Endothelial cell of umbilical vein (primary cell): Measurements from ENCODE around the gene TTC17.

Source experiments
- CTCF ChIP-seq, 2 donors: IDR thresholded peaks; 1 replicate in 1 of 2; 2 replicates in 1 of 2; pipeline ENCODE4 v1.5.1; 2011; ENCODE audit warnings: low read length in 2 of 2, mild to moderate bottlenecking in 2 of 2, moderate library complexity in 2 of 2, control low read depth in 1 of 2, inconsistent platforms in 1 of 2, low read depth in 1 of 2; ENCODE audit not compliant: insufficient read depth in 1 of 2; ENCODE audit errors: extremely low read depth in 1 of 2
- EZH2 ChIP-seq: IDR thresholded peaks from 2 replicates; pipeline ENCODE4 v1.6.1; 2012; ENCODE audit warnings: borderline replicate concordance, low read depth, mild to moderate bottlenecking, moderate library complexity, low read length, inconsistent platforms; ENCODE audit not compliant: severe bottlenecking
- FOS ChIP-seq: IDR thresholded peaks from 2 replicates; pipeline ENCODE4 v1.6.1; 2011; ENCODE audit warnings: mild to moderate bottlenecking, low read length, moderate library complexity, borderline replicate concordance; ENCODE audit not compliant: insufficient read depth
- GATA2 ChIP-seq: IDR thresholded peaks from 2 replicates; pipeline ENCODE4 v1.7.0; 2011; ENCODE audit warnings: low read depth, mild to moderate bottlenecking, moderate library complexity, mixed read lengths, low read length; ENCODE audit not compliant: insufficient read length, insufficient read depth
- JUN ChIP-seq: IDR thresholded peaks from 2 replicates; pipeline ENCODE4 v1.6.1; 2011; ENCODE audit warnings: borderline replicate concordance, low read depth; ENCODE audit not compliant: insufficient read length, insufficient read depth
- MYC ChIP-seq: IDR thresholded peaks from one replicate; pipeline ENCODE4 v1.6.1; 2011; ENCODE audit warnings: mild to moderate bottlenecking, low read depth, low read length
- POLR2A ChIP-seq: IDR thresholded peaks from 2 replicates; pipeline ENCODE4 v1.6.1; 2012; ENCODE audit warnings: low read depth, mild to moderate bottlenecking, control low read depth, low read length
- POLR2AphosphoS5 ChIP-seq: IDR thresholded peaks from 2 replicates; pipeline ENCODE4 v1.6.1; 2012; ENCODE audit warnings: low read depth, mild to moderate bottlenecking, control low read depth, low read length, moderate library complexity; ENCODE audit not compliant: insufficient read depth

DNA sequence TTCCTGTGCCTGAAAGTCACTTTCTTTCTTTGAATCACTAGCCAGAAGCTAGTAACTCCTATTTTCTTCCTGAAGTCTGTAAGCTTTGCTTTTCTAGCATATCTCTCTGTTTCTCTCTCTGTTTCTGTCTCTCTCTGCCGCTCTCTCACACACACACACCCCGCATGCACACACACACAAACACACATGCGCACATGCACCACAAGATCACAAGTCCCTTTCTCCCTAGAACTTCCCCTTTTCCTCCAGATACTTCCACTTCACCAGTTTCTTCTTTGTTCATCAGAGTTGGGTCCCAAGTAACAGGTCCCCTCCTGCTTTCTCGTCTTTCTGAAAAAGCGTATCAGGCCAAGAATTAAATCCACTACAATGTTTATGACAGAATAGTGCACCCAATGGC, 173.3 kb downstream of the TTC17 start:
- no peak for TF ChIP-seq POLR2A
- TF ChIP-seq CTCF (IDR thresholded peaks at IDR 0.05; ENCODE audit: extremely low read depth in 1 of 2, insufficient read depth in 1 of 2, low read depth in 1 of 2, low read length in 2 of 2), result no peak
- no peak for TF ChIP-seq EZH2
- no peak for TF ChIP-seq GATA2
- no peak for TF ChIP-seq POLR2AphosphoS5
- no peak for TF ChIP-seq JUN
- no peak for TF ChIP-seq FOS
- TF ChIP-seq MYC, result no peak
